Gastrocnemius medialis (tissue), 4 donors: ENCODE measurements around the gene PDE5A.

Source experiments
- CTCF ChIP-seq, 5 experiments: fragments of 450-650 bp in 3 of 5; fragments of 200-600 bp in 2 of 5; sonication (generic) in 2 of 5; IDR thresholded peaks in 4 of 5; conservative IDR thresholded peaks in 1 of 5; 1 replicate in 4 of 5; 2 replicates in 1 of 5; pipeline ENCODE4 v1.5.1; 2016 to 2019; ENCODE audit warnings: antibody characterized with exemption in 5 of 5, mild to moderate bottlenecking in 3 of 5, moderate library complexity in 3 of 5
- POLR2A ChIP-seq, 2 donors: fragments of 450-650 bp; IDR thresholded peaks; one replicate each; pipeline ENCODE4 v1.6.1; 2017; ENCODE audit warnings: antibody characterized with exemption in 2 of 2, mild to moderate bottlenecking in 2 of 2, moderate library complexity in 2 of 2

DNA sequence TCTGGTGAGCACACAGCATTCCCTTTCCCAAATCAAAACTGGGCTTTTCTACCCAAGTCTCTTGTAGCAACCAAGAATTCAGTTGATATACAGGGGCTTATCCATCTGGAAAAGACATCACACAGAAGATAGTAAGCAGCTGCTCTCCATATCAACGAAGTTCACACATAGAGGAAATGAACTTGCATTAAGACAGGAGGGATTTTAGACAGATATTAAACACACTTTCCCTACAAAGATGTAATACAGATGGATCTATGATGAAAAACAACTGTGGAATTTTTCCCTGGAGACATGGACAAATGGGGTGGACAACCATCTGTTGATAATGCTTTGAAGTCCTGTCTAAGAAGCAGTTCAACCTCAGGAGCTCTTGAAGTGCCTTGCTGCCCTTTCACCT, 9.8 kb upstream of the PDE5A start:
- TF ChIP-seq POLR2A (IDR thresholded peaks at IDR 0.05) (no peak), CTCF (IDR thresholded peaks at IDR 0.05 in 4 of 5, conservative IDR thresholded peaks at IDR 0.05 in 1 of 5) (no peak)
